GM13977 (cell line): ENCODE results near the gene MYO10.

Experiments
- DNase-seq: peaks from one replicate; pipeline ENCODE4 v3.0.0; 2012; ENCODE audit warnings: low spot score
- CTCF ChIP-seq: IDR thresholded peaks from 2 replicates; pipeline ENCODE4 v1.5.1; 2012; ENCODE audit warnings: mild to moderate bottlenecking, control low read depth; ENCODE audit not compliant: insufficient read depth; ENCODE audit errors: extremely low read depth, missing control alignments
- in situ Hi-C: fragments of 300-500 bp; cut with MboI; formaldehyde crosslinking; loops from one replicate; pipeline ENCODE4 v1.12.0; 2022; ENCODE audit warnings: low sequenced_read_pairs, low pct_unique_long_range_greater_than_20kb, mixed read lengths, inconsistent platforms; ENCODE audit not compliant: unreplicated experiment

Gene MYO10

GRCh38 chr5:16944816-16945562 is 8.9 kb upstream of the MYO10 start:
- in situ Hi-C loops = no loop called here
- DNase-seq = no peak

GRCh38 chr5:16943846-16944678 is 8.0 kb upstream of the MYO10 start:
- DNase-seq = no peak
- in situ Hi-C loops = no loop called here
- TF ChIP-seq CTCF = no peak

More at GRCh38 chr5:16944816-16945562, 8.9 kb upstream of the MYO10 start:
- no peak for TF ChIP-seq CTCF

GRCh38 chr5:16937503-16938161 is 1.5 kb upstream of the MYO10 start:
- DNase-seq = no peak
- TF ChIP-seq CTCF = no peak
- in situ Hi-C loops = no loop called here

GRCh38 chr5:16936989-16937438 is 926 bp upstream of the MYO10 start:
- no peak for TF ChIP-seq CTCF
- no peak for DNase-seq
- in situ Hi-C loops = no loop called here

- DNase-seq = peak; percentile 40
- in situ Hi-C loops = no loop called here
- TF ChIP-seq CTCF = no peak
These were observed 598 bp downstream of the MYO10 start for GRCh38 chr5:16935231-16936149.
